NOMO-1 treated with DMSO at 0.1 percent for 48 hours (cell line): ENCODE results near the gene MED20.

Source experiments
- DNase-seq: peaks from one replicate; lab custom pipeline; 2025; ENCODE audit not compliant: unreplicated experiment; lab: John Stamatoyannopoulos, UW

MED20 gene

DNA sequence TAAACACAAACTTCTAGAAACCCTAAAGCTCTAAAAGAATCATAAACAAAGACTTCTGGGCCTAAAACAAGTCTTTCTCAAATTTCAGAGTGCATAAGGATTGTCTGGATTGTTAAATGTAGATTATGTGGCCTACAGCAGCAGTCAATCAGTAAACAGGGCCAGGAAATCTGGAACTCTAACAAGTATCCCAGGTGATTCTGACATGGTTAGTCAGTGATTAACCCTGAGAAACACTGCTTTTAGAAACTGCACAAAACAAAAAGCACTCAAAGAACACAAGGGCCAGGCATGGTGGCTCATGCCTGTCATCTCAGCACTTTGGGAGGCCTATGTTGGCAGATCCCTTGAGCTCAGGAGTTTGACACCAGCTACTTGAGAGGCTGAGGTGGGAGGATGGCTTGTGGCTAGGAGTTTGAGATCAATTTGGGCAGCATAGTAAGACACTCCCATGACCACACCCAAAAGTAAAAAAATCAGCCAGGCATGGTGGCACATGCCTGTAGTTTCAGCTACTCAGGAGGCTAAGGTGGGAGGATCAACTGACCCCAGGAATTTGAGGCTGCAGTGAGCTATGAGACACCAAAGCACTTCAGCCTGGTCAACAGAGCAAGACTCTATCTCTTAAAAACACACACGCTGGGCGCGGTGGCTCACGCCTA is 5.9 kb downstream of the MED20 start:
- no peak for DNase-seq

DNA sequence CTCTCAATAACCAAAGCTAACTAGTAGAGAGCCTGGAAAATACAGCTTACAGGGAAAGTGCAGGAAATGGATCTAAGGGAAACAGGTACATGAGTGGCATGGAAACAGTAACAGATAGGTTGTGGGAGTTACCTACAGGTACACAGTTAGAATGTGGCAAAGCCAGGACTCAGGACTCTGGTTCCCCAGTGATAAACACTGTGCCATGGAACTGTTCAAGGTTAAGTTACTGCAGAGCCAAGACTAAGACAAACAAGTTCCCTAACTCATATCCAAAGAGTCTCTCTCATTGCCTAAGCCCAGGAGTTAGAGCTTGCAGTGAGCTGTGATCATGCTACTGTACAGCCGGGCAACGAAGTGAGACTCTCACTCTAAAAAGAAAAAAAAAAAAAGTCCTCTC is 6.6 kb downstream of the MED20 start:
- DNase-seq: no peak

DNA sequence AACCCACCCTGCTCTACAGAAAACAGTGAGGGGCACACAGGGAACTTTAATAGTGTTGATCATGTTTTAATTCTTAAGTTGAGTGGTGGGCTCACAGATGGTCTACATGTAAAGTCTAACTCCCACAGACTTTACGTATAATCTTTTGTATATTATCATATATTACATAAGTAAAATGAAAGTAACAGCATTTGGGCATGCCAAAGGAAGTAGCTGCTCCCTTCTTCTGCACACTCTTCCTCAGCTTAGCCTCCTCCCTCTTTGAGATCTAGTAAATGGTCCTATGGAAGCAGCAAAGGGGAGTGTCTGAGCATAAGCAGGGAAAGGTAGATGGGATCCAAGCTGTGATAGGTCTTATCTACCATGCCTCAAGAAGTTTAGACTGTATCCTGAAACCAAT is 11.2 kb downstream of the MED20 start:
- no peak for DNase-seq

DNA sequence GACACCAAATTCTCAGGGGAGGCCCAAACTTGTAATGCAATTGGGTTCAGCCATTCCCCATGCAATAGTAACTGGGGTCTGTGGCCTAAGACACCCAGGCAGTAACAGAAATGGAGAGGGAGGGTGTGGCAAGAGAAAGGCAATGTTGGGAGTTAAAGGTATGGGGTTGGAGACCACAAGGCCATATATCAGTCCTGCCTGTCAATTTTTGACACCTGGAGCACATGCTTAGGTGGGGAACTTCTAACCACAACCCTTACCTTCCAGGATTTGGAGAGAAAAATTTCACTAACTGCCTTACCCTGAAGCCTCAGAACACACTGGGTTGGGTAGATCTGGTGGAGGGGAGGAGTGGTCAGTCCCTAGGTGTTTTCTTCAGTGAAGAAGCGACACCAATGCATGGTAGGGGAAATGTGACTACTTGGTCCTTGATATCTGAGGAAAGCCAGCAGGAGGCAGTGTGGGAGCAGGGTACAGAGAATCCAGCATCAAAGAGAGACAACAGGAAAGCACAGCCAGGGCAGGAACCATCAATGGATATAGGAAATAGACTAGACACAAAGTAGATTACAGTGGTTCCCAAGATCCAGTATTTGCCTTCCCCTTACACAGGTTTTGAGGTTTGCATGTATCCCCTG is 18.9 kb downstream of the MED20 start:
- peak; percentile 35 for DNase-seq

DNA sequence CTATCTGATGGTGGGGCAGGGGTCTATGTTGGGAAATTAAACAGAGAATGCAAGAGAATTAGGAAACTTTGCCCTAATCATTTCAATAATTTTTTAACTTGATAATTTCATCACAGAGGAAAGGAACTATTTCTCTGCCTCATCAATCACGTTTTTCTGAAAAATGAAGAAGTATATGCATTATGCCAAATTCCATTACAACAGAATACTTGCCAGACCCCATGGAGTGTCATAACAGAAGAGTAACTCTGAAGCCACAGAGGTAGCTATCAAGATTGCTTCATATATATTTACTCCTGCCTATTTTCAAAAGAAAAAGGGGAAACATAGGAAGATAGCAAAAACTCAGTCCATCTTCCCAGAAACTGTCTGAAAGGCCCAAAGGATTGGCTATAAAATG is 20.1 kb downstream of the MED20 start:
- peak; percentile 46 for DNase-seq

DNA sequence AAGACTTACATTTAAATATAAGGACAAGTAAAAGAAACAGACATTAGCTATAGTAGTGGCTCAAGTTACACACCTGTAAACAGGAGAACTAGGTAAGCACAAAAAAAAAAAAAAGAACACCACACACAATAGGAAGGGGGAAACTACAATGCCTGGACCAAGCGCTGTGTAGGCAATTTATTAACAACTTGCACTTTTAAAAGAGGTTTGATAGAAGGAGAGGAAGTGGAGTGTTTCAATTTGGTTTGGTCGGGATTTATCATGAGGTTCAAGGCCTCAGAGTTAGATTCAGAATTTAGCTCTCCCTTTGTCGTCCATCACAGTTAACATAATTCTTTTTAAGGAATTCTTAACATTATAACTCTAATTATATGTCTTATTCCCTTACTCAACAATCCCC is 24.7 kb downstream of the MED20 start:
- DNase-seq: no peak

DNA sequence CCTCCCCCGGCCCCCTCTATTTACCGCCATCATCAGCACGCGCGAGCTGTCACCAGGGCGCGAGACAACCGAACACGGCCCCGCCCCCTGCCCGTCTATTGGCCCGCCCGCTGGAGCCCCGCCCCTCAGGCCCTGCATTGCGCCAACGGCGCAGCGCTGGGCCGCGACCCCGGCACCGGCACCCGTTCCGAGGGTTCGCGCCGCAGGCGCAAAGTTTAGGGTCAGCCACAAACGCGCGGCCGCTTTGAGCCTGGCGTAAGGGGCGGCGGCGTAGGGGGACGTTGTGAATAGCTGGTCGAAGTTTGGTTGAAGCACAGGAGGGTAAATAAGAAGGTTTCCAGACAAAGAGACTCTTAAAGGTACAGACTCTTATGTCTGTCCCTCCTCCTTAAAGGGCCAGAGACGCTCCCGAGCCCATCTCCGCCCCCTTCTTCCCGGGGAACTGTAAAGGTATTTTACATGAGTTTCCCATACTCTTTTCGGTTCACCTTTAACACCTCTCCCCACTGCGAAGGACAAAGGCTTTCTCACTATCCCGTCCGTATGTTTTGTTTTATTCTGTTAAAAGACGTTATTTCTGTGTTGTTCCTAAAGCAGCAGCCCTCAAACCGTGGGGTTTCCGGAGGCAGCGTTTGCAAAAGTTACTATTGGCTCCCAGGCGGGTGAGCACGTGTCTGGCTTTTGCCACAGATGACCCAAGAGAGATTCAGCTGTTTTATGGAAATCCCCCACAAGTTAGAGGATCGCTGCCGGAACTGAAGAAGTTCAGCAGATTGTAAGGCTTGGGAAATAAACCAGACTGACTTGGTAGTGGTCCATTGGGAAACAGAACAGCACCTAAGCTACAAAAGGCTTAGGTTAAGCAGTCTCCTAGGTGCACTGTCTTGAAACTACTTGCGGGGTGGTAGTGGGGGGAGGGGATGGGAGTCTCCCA is 25.4 kb downstream of the MED20 start, which contains the start of gene USP49:
Gene USP49, minus strand, starts transcription at position 76 of the 934 bp plus-strand sequence. CDS start 88,392 bp downstream, outside the sequence.
- DNase-seq: peak; percentile 92

DNA sequence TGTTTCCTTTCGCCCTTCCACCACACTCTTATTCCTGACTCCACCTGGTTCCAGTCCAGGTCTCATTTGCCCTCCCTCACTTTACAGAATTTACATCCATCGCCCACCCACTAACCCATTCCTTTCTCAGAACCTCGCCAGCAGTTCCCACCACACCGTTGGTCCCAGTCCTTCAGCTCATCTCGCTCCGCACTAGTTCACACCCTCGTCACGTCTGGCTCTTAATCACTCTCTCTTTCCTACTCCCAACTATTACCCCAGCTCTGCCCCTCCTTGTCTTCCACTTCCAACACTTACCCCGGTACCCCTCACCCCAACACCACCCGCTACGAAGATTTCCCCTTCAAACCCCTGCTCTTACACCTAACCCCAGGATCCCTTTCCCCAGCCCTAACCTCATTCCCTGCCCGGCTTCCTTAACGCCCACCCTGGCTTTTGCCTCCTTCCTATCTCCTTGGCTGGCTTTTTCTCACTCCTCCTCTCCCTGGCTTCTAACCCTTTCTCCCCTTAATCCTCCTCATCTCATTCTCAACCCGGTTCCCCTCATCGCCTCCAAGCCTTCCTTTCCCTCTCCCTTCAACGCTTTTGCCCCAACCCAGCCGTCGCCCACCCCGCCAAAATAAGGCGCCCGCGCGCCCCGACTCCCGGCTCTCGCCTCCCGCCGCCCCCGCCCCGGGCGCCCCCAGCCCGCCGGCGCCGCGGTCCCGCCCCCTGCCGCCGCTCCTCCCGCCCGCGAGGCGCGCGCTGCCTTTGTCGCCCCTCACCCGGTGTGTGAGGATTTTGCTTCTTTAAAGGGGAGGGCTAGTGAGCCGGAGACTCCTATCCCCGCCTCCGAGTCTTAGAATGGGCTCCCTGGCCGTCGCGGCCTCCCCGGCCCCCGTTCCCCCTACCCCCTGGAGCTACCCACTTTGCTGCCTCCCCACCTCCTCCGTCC is 26.3 kb downstream of the MED20 start:
- no peak for DNase-seq

DNA sequence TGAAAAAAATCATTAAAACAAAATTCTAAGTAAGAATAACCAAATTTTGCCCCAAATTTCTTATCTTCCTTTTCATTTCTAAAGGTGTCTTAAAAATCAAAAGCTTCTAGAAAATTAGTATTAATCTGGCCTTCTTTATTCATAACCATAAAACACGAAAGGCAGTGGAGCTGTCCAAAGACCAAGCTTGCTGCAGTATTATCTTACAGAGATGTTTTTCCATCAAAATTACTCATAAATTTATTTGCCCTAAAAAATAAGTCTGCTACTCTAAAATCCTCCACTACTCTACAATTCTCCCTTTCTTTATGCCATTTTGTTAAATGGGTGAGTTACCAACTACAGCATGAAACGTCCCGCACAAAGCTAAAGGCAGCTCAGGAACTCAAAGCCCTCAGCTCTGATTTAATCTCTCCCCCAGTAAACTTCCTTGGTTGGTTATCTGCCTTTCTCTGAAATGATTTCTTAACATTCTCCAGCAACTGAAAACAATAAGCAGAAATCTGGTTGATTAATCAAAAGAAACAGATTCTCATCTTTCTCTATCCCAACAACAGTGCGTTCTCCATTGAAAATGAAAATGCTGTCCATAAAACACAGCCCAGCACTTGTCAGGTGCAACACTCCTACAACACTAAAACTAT is 27.9 kb downstream of the MED20 start:
- DNase-seq: no peak

DNA sequence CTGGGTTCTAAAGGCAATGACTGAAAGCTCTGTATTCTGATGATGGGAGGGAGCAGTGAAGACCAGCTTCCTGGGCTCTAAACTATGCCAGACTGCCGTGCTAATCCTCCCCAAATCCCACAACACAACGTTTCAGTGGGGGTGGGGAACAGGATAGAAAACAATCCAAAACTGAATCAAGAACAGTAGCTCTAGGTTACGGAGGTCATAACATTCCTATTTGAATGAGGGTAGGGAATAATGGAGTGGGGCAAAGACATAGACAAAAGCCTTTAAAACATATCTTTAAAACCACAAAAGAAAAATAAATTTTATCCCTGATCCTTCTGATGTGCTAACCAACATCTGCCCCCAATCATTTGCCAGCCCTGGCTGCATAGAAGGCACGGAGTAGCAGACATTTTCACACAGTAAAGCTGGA is 33.6 kb downstream of the MED20 start:
- no peak for DNase-seq

DNA sequence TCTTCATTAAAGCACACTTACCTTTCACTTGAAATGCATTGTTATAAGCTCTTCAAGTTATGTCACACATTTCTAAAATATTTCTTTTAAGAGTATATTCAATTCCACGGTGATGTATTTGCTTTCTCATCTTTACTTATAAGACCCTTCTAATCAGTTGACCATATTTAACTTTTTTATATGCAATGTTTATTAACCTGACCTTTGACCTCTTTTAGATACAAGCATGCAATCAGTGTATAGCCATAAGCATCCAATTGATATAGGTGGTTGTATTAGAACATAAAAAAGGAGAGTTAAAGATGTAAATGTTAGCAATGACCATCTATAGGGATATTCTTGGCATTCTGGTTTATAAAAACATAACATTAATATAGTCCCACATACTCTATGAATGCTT is 35.0 kb downstream of the MED20 start:
- DNase-seq: no peak

DNA sequence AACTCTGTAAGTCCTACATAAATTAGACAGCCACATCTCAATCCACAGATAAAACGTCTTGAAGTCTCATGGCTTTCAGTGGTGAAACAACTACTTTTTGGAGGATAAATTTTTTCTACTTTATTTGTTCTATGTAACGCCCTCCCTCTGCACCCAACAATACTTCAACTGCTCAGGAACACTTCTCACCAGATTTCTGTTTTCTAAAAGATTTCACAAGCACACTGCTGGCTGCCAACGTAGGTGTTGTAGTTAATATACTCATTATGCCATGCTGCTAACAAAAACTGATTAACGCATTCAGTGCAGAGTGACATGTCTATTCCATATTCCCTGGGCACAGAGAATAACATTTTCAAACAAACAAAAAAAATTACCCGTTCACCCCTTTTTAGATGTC is 36.0 kb downstream of the MED20 start:
- no peak for DNase-seq

DNA sequence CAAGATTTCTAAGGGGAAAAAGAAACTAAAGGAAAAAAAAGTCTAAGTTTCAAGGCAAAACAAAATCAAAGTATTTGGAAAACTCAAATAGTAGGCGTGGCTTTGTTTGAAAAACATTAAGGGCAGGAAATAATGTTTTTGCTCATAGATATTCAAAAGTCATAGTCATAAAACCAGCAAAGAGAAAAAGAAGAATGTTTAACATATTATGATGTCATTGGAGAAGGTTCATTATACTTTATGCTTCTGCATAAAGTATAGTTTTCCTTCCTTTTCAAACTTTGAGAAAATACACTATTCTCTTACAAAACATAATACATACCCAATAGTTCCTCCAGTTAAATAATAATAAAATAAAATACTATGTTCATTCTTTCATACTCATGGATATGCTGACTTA is 39.4 kb downstream of the MED20 start:
- DNase-seq: no peak

DNA sequence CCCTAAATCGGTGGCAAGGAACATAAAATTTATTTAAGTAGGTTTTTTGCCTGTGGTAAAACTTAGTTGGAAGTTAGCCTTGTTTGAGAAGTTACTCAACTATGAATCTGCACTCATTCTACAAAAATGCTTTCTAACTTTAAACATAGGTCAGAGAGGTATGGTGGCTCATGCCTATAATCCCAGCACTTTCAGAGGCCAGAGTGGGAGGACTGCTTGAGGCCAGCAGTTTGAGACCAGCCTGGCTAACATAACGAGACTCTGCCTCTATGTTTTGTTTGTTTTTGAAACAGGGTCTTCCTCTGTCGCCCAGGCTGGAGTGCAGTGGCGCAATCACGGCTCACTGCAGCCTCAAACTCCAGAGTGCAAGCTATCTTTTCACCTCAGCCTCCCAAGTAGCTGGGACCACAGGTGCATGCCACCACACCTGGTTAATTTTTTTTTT is 42.0 kb downstream of the MED20 start:
- DNase-seq: peak; percentile 9

DNA sequence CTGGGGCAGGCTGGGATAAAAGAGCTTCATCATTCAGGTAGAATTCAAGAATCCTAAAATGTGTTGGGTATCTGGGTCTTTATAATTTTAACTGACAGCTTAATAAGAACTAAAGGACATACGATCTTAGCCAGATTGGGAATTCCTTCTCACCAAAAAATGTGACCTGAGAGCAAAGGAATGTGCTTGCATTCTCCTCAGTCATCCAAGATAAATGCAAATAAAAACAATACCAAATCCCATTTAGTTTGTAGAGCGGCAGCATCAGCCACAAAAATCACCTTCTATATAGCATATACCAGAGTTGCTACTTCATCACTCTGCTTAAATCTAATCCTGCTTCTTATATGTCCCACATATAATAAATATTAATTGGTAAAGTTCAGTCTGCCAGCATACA is 42.7 kb downstream of the MED20 start:
- no peak for DNase-seq

DNA sequence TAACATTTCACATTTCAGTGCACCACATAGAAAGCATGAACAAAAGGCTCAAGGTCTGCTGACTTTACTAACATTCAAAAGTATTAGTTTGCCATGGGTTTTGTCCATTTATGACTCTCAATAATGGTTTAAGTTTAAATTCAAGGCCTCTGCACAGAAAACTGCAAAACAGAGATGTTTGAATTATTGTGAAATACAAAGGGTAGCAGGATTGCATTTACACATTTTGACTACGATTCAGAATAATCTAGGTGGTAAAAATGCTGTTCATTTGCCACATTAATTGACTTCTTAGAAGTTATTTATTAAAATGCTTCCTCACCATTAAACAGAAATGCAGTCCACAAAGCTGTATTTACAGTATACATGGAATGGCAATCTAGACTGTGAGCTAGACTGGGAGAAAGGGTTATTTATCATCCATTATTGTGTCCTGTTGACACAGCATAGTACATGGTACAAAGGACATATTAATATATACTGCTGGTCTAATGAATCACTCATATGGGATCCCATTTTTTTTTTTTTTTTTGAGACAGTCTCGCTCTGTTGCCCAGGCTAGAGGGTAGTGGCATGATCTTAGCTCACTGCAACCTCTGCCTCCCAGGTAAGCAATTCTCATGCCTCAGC is 43.8 kb downstream of the MED20 start:
- no peak for DNase-seq

DNA sequence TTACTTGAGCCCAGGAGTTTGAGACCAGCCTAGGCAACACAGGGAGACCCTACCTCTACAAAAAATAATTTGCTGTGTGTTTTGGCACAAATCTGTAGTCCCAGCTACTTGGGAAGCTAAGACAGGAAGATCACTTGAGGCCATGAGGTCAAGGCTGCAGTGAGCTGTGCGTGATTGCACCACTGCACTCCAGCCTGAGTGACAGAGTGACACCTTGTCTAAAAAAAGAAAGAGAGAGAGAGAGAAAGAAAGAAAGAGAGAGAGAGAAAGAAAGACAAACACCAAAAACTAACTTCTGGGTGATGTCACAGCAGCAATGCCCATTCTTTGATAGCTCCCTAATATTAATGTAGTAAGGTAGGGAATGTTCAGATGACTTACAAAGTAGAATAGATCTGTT is 46.2 kb downstream of the MED20 start:
- no peak for DNase-seq

DNA sequence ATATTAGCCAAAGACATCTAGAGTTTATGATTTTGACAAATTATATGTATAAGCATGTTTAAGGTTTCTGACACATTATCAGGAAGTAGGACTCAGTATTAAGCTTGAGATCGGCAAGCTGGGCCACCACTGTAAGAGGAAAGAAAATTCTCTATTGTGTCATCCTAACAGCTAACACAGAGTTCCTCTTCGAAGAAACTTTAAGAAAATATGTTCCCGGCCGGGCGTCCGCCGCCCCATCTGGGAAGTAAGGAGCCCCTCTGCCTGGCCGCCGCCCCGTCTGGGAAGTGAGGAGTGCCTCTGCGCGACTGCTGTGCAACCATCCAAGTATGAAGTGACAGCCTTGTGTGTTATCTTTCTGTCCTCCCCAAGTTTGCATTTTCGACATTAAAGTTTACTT is 48.8 kb downstream of the MED20 start:
- DNase-seq: no peak

DNA sequence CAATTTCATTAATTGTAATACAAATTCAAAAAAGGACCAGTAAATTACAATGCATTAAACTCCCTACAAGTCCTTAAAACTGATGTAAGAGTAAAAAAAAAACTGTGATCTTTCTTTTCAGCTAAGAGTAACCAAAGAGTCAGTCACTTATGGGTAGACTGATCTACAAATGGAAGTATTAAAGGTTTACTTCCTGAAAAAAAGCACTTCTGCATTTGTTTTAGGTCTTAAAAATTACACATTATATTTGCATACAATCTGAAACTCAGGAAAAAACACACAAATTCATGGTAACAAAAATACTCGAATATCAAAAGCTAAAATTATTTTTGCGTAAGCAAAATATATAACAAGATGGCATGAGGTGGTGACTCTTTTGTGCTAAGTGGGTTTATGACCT is 49.2 kb downstream of the MED20 start:
- peak; percentile 17 for DNase-seq

DNA sequence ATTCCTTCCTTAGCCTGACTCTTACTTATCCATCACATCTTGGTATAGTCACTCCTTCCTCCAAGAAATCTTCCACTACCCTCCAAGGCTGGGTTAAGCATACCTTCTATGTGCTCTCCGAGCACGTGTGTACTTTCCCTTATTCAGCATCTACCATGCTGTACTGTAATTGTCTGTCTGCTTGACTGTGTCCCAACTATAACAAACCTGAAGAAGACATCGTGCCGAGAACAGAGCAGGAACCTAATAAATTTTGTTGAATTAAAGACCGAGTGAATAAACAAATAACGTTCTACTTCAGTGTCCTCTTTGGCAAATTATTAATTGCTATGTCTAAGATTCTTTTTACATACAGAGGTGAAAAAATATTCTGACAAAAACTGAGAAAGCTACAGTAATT is 61.6 kb downstream of the MED20 start:
- DNase-seq: no peak
